Measurements from ENCODE around the gene RFX1.
A peak's percentile ranks its signal among the peaks of the same experiment; 100 is the strongest.

RFX1 gene

DNA sequence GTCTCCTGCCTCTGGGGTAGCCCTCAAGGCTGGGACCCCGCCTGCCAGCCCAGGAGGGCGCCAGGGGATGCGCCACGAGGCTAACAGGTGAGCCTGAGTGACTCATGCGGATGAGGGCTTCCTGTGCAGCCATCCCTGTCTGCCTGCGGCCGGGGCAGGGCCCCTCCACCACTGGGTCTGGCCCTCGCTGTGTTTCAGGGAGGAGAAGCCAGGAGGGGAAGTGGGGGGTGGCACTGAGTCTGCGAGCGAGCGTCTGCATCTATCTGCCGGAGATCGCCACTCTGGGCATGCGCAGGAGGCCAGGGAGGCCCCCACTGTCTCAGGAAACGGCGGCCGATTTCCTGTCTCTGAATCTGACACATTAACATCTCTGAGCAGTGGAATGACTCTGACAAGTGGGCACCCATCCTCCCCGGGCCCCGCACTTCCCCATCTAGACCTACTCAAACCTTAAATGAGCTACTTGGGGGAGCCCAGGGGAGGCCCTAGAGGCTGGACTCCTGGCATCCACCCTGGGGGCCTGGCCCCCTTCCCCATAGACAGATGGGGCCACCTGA lies 19.7 kb downstream of the RFX1 start:
- TF ChIP-seq POLR2AphosphoS5 (IDR thresholded peaks at IDR 0.05; ENCODE audit: borderline replicate concordance, low read depth, low read length) (peak; percentile 31; the same call in 1 of the 2 replicates), EZH2 (IDR thresholded peaks at IDR 0.05) (no peak), FOXP2 (optimal IDR thresholded peaks at IDR 0.05; ENCODE audit: control extremely low read depth, extremely low read length, insufficient read depth) (no peak)
- peak; percentile 40 for DNase-seq (ENCODE audit: low read depth, low spot score)
- Histone ChIP-seq H3K9ac (ENCODE audit: insufficient read length) (peak overlapping the region; percentile 47), H3K36me3 (ENCODE audit: insufficient read depth, low read length) (no peaks in the 10 kb centered on the region), H3K27ac (peak overlapping the region; percentile 78), H3K9me3 (ENCODE audit: low read depth, low read length) (no peaks in the 10 kb centered on the region), H3K4me3 (peak overlapping the region; percentile 45)

GRCh38 chr19:13985771-13986347 lies 20.3 kb downstream of the RFX1 start:
- Histone ChIP-seq H3K36me3 (ENCODE audit: insufficient read depth, low read length) (no peaks in the 10 kb centered on the region), H3K9me3 (ENCODE audit: low read depth, low read length) (no peaks in the 10 kb centered on the region), H3K4me3 (peak overlapping the region; percentile 45), H3K27ac (peak overlapping the region; percentile 78), H3K9ac (ENCODE audit: insufficient read length) (peak overlapping the region; percentile 47)
- no peak for DNase-seq (ENCODE audit: low read depth, low spot score)
- TF ChIP-seq EZH2 (IDR thresholded peaks at IDR 0.05): no peak

DNA sequence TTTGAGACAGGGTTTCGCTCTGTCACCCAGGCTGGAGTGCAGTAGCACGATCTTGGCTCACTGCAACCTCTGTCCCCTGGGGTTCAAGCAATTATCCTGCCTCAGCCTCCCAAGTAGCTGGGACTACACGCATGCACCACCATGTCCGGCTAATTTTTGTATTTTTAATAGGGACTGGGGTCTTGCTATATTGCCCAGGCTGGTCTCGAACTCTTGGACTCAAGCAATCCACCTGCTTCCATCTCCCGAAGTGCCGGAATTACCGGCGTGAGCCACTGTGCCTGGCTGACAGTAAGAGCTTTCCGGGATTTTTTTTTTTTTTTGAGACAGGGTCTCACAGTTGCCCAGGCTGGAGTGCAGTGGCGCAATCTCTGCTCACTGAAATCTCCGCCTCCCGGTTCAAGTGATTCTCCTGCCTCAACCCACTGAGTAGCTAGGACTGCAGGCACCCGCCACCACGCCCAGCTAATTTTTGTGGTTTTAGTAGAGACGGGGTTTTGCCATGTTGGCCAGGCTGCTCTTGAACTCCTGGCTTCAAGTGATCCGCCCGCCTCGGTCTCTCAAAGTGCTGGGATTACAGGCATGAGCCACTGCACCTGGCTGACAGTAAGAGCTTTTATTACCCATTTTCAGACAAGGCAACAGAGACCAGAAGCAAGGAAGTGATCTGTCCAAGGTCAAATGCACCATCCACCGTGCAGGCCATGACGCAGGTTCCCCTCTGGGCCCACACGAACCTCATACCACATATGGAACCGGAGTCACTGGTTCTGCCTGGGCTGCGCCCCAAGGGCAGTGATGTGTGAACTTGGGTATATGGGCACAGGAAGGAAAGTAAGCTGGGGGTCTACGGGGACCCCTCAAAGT lies 21.0 kb downstream of the RFX1 start:
- no peaks in the 10 kb centered on the region for H3K9me3 ChIP-seq (ENCODE audit: low read depth, low read length)
- TF ChIP-seq EZH2 (IDR thresholded peaks at IDR 0.05) (no peak), FOXP2 (optimal IDR thresholded peaks at IDR 0.05; ENCODE audit: control extremely low read depth, extremely low read length, insufficient read depth) (no peak), POLR2AphosphoS5 (IDR thresholded peaks at IDR 0.05; ENCODE audit: borderline replicate concordance, low read depth, low read length) (no peak)
- no peak overlapping the region for H3K9ac ChIP-seq (ENCODE audit: insufficient read length)
- DNase-seq (ENCODE audit: low read depth, low spot score): no peak
- no peaks in the 10 kb centered on the region for H3K36me3 ChIP-seq (ENCODE audit: insufficient read depth, low read length)
- no peak overlapping the region for H3K4me3 ChIP-seq
- H3K27ac ChIP-seq: peak overlapping the region; percentile 78

DNA sequence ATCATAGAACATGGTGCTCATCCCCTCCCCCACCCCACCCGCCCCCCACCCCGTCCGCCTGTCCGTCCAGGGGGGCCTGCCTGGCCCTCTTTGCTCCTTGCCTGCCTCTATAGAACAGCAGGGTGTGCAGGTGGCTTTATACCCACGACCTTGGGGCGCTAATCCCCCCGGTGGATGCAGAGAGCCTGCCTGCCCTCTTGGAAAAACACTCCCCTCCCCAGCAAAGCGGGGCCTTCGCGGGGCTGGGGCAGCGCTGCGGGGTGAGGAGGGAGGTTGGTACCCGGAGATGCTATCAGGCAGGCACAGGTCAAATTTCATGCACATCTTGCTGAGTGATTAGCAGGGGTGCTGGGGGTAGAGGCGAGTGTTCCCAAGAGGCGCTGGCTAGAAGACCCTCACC lies 21.9 kb downstream of the RFX1 start:
- DNase-seq (ENCODE audit: low read depth, low spot score): no peak
- no peak overlapping the region for H3K9ac ChIP-seq (ENCODE audit: insufficient read length)
- TF ChIP-seq POLR2AphosphoS5 (IDR thresholded peaks at IDR 0.05; ENCODE audit: borderline replicate concordance, low read depth, low read length) (no peak), EZH2 (IDR thresholded peaks at IDR 0.05) (no peak), FOXP2 (optimal IDR thresholded peaks at IDR 0.05; ENCODE audit: control extremely low read depth, extremely low read length, insufficient read depth) (no peak)
- no peak overlapping the region for H3K4me3 ChIP-seq
- H3K27ac ChIP-seq: no peak overlapping the region
- H3K36me3 ChIP-seq (ENCODE audit: insufficient read depth, low read length): no peaks in the 10 kb centered on the region
- no peaks in the 10 kb centered on the region for H3K9me3 ChIP-seq (ENCODE audit: low read depth, low read length)

GRCh38 chr19:13983213-13983889 lies 22.8 kb downstream of the RFX1 start:
- Histone ChIP-seq H3K9me3 (ENCODE audit: low read depth, low read length) (no peaks in the 10 kb centered on the region), H3K4me3 (no peak overlapping the region), H3K27ac (no peak overlapping the region), H3K36me3 (ENCODE audit: insufficient read depth, low read length) (no peaks in the 10 kb centered on the region), H3K9ac (ENCODE audit: insufficient read length) (no peak overlapping the region)
- no peak for DNase-seq (ENCODE audit: low read depth, low spot score)
- TF ChIP-seq POLR2AphosphoS5 (IDR thresholded peaks at IDR 0.05; ENCODE audit: borderline replicate concordance, low read depth, low read length) (no peak), FOXP2 (optimal IDR thresholded peaks at IDR 0.05; ENCODE audit: control extremely low read depth, extremely low read length, insufficient read depth) (no peak), EZH2 (IDR thresholded peaks at IDR 0.05) (no peak)

DNA sequence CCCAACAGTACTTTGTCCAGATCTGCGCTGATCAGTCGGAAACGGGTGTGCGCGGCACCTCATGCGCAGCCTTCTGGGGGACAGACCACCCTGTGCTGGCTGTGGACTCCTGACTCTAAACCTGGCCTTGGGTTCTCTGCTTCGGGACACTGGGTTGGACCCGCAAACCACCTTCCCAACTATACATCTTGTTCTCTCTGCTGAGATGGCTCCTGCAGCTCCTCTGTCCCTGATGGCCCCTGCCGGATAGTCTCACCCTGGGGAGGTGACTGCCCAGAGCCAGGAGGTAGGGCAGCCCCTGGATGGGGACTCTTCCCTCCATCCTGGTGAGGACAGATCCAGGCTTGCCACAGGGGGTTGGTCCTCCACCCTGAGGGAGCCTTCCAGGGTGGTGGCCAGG lies 23.3 kb downstream of the RFX1 start:
- no peaks in the 10 kb centered on the region for H3K9me3 ChIP-seq (ENCODE audit: low read depth, low read length)
- no peak for TF ChIP-seq POLR2AphosphoS5 (IDR thresholded peaks at IDR 0.05; ENCODE audit: borderline replicate concordance, low read depth, low read length)
- TF ChIP-seq FOXP2 (optimal IDR thresholded peaks at IDR 0.05; ENCODE audit: control extremely low read depth, extremely low read length, insufficient read depth): no peak
- no peak for TF ChIP-seq EZH2 (IDR thresholded peaks at IDR 0.05)
- no peak overlapping the region for H3K27ac ChIP-seq
- no peak overlapping the region for H3K4me3 ChIP-seq
- H3K9ac ChIP-seq (ENCODE audit: insufficient read length): no peak overlapping the region
- H3K36me3 ChIP-seq (ENCODE audit: insufficient read depth, low read length): no peaks in the 10 kb centered on the region
- DNase-seq (ENCODE audit: low read depth, low spot score): no peak

- Histone ChIP-seq H3K36me3 (ENCODE audit: insufficient read depth, low read length) (no peaks in the 10 kb centered on the region), H3K27ac (no peak overlapping the region), H3K4me3 (no peak overlapping the region), H3K9ac (ENCODE audit: insufficient read length) (no peak overlapping the region), H3K9me3 (ENCODE audit: low read depth, low read length) (no peaks in the 10 kb centered on the region)
- no peak for DNase-seq (ENCODE audit: low read depth, low spot score)
- TF ChIP-seq POLR2AphosphoS5 (IDR thresholded peaks at IDR 0.05; ENCODE audit: borderline replicate concordance, low read depth, low read length) (no peak), EZH2 (IDR thresholded peaks at IDR 0.05) (no peak), FOXP2 (optimal IDR thresholded peaks at IDR 0.05; ENCODE audit: control extremely low read depth, extremely low read length, insufficient read depth) (no peak)
These were observed 24.1 kb downstream of the RFX1 start for GRCh38 chr19:13981988-13982501.

DNA sequence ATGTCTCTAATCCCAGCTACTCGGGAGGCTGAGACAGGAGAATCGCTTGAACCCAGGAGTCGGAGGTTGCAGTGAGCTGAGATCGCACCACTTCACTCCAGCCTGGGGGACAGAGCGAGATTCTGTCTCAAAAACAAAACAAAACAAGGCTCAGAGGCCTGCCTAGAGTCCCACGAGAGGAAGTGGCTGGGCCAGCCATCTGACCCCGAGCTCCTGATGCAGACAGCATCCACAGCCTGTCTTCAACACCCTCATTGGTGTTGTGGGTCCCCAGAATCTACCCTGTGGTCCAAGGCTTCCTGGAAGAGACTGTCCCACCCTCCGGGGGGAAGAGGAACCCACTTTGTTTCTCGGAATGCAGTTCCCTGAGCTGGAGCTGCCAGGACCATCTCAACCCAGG lies 24.7 kb downstream of the RFX1 start:
- H3K27ac ChIP-seq: no peak overlapping the region
- H3K4me3 ChIP-seq: no peak overlapping the region
- no peaks in the 10 kb centered on the region for H3K36me3 ChIP-seq (ENCODE audit: insufficient read depth, low read length)
- TF ChIP-seq POLR2AphosphoS5 (IDR thresholded peaks at IDR 0.05; ENCODE audit: borderline replicate concordance, low read depth, low read length): no peak
- TF ChIP-seq EZH2 (IDR thresholded peaks at IDR 0.05): no peak
- TF ChIP-seq FOXP2 (optimal IDR thresholded peaks at IDR 0.05; ENCODE audit: control extremely low read depth, extremely low read length, insufficient read depth): no peak
- no peaks in the 10 kb centered on the region for H3K9me3 ChIP-seq (ENCODE audit: low read depth, low read length)
- no peak overlapping the region for H3K9ac ChIP-seq (ENCODE audit: insufficient read length)
- DNase-seq (ENCODE audit: low read depth, low spot score): no peak
